PC-3 (cell line): ENCODE results near the gene TGFBR3L. TPM values are rescaled to one million over a fixed set of nuclear protein-coding genes. Genes with fewer than 3 reads are reported as not detected.

Experiments used
- ATAC-seq: fragments of 200-7000 bp; cut with Tn5 transposase; 2 replicates; pipeline ENCODE4 v1.9.1; 2020; ENCODE audit warnings: mild to moderate bottlenecking, moderate library complexity
- BruUV-seq: library from RNA; stranded (reverse); fragments of 400-500 nt; replicated peaks from 2 replicates; lab custom pipeline; 2021; lab: Mats Ljungman, UMichigan
- CTCF ChIA-PET: fragments of 300-600 bp; sonication (Branson Sonifier 250); formaldehyde crosslinking; loops from one replicate; lab custom pipeline; 2022; ENCODE audit warnings: antibody characterized with exemption; lab: Charles Lee
- POLR2A ChIA-PET: fragments of 300-600 bp; sonication (Branson Sonifier 250); formaldehyde crosslinking; loops from one replicate; lab custom pipeline; 2022; ENCODE audit warnings: antibody characterized with exemption; ENCODE audit not compliant: unreplicated experiment; lab: Charles Lee
- DNase-seq: peaks from one replicate; pipeline ENCODE4 v3.0.0-alpha.2; 2015
- H2AFZ ChIP-seq: fragments of 300-600 bp; sonication (generic); 2 replicates; pipeline ENCODE4 v1.6.0; 2016; ENCODE audit warnings: antibody characterized with exemption, low read length
- H3F3A ChIP-seq: fragments of 300-600 bp; sonication (generic); one replicate; pipeline ENCODE4 v1.6.0; 2017; ENCODE audit warnings: antibody characterized with exemption, low read length, control low read depth, mild to moderate bottlenecking; ENCODE audit not compliant: unreplicated experiment
- H3K27ac ChIP-seq: fragments of 300-600 bp; sonication (generic); 2 replicates; pipeline ENCODE4 v1.5.1; 2016; ENCODE audit warnings: mild to moderate bottlenecking, low read length
- H3K27me3 ChIP-seq: fragments of 300-600 bp; sonication (generic); 2 replicates; pipeline ENCODE4 v1.6.1; 2016; ENCODE audit warnings: low read length, mixed read lengths
- H3K36me3 ChIP-seq: fragments of 300-600 bp; sonication (generic); 2 replicates; pipeline ENCODE4 v1.6.1; 2016; ENCODE audit warnings: low read depth, mixed run types, low read length, mixed read lengths
- H3K4me1 ChIP-seq: fragments of 300-600 bp; sonication (generic); 2 replicates; pipeline ENCODE4 v1.5.1; 2016; ENCODE audit warnings: low read length; ENCODE audit not compliant: insufficient read depth
- H3K4me2 ChIP-seq: fragments of 300-600 bp; sonication (generic); 2 replicates; pipeline ENCODE4 v1.6.0; 2016; ENCODE audit warnings: low read length
- H3K4me3 ChIP-seq: fragments of 300-600 bp; sonication (generic); 2 replicates; pipeline ENCODE4 v1.5.1; 2016; ENCODE audit warnings: mild to moderate bottlenecking, low read length, mixed read lengths
- H3K79me2 ChIP-seq: fragments of 300-600 bp; sonication (generic); 2 replicates; pipeline ENCODE4 v1.6.1; 2017; ENCODE audit warnings: low read length, mixed read lengths
- H3K9ac ChIP-seq: fragments of 300-600 bp; sonication (generic); 2 replicates; pipeline ENCODE4 v1.6.0; 2016; ENCODE audit warnings: mild to moderate bottlenecking, low read length
- H3K9me2 ChIP-seq: fragments of 300-600 bp; sonication (generic); replicated peaks from 2 replicates; pipeline ENCODE4 v1.6.1; 2016; ENCODE audit warnings: mixed run types, low read length, mixed read lengths
- H3K9me3 ChIP-seq: fragments of 300-600 bp; sonication (generic); 2 replicates; pipeline ENCODE4 v1.6.1; 2016; ENCODE audit warnings: low read length, mixed read lengths
- H4K20me1 ChIP-seq: fragments of 300-600 bp; sonication (generic); 2 replicates; pipeline ENCODE4 v1.6.1; 2016; ENCODE audit warnings: low read length, mixed read lengths
- EZH2 ChIP-seq: fragments of 300-600 bp; sonication (generic); IDR thresholded peaks from one replicate; pipeline ENCODE4 v1.6.1; 2017; ENCODE audit warnings: antibody characterized with exemption, mild to moderate bottlenecking, low read length; ENCODE audit not compliant: unreplicated experiment
- EZH2phosphoT487 ChIP-seq: fragments of 300-600 bp; sonication (generic); IDR thresholded peaks from 2 replicates; pipeline ENCODE4 v1.6.1; 2018; ENCODE audit warnings: mild to moderate bottlenecking, antibody characterized with exemption, low read length, borderline replicate concordance
- intact Hi-C: fragments of 100-400 bp; cut with micrococcal nuclease; formaldehyde crosslinking; loops from 2 replicates; pipeline ENCODE4 v1.9.0; 2023
- total RNA-seq: library from RNA; depleted of rRNA; stranded (reverse); fragments of >200 nt; gene quantifications from 2 replicates; pipeline ENCODE4 v1.2.3, GENCODE V29; 2014; rRNA removed
- TF ChIP-seq, protein P1 (sequence below): fragments of 300-600 bp; sonication (generic); conservative IDR thresholded peaks from 2 replicates; pipeline ENCODE4 v1.5.1; 2017; ENCODE audit warnings: antibody characterized with exemption, low read depth, mild to moderate bottlenecking, low read length

The TGFBR3L gene
- total RNA-seq, 1 experiment from 2014 or later = 10.5 TPM

DNA sequence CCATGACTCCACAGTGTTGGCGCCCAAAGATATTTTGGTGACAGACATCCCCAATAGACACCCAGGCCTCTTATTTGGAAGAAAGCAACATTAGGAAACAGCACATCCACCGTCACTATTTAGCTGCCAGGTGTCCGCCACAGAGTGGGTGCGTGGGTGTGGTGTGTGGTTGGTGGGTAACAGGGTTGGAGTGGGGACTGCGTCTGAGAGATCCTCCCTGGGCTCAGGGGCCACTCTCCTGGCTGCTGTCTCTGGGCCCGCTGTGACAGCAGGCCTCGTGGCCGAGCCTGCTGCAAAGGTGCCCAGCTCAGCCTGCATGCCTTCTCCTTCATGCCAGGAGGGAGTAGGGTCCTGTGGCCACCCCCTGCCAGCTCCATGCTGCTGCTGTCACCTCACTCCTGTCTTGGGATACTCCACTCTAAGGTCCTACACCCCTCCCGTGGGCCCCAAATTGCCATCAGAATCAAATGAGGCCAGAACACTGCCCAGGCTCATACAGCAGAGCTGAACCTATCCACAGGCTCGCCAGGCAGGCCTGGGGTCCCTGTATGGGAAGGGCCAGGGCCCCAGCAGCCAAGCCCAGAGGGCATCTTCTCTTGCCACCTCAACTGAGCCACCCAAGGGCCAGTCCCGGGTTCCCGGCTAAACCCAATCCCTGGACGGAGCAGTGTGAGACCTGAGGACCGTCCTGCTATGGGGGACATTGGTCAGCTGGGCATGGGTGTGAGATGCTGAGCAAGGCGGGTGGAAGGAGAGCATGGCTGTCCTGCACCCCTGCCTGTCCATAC, 53.6 kb downstream of the TGFBR3L start:
- H3K9me2 ChIP-seq = no peaks in the 10 kb centered on the region
- no peaks in the 10 kb centered on the region for H3F3A ChIP-seq
- no peaks in the 10 kb centered on the region for H3K79me2 ChIP-seq
- peaks cover 46% of the 10 kb centered on the region for H3K36me3 ChIP-seq
- CTCF ChIA-PET = interaction anchor here (0.6 kb wide), 1 partner anchor 92 kb away, joined by 5 read pairs; no protein-coding TSS in a partner anchor
- H3K4me2 ChIP-seq = no peak overlapping the region
- TF ChIP-seq, protein P1, sequence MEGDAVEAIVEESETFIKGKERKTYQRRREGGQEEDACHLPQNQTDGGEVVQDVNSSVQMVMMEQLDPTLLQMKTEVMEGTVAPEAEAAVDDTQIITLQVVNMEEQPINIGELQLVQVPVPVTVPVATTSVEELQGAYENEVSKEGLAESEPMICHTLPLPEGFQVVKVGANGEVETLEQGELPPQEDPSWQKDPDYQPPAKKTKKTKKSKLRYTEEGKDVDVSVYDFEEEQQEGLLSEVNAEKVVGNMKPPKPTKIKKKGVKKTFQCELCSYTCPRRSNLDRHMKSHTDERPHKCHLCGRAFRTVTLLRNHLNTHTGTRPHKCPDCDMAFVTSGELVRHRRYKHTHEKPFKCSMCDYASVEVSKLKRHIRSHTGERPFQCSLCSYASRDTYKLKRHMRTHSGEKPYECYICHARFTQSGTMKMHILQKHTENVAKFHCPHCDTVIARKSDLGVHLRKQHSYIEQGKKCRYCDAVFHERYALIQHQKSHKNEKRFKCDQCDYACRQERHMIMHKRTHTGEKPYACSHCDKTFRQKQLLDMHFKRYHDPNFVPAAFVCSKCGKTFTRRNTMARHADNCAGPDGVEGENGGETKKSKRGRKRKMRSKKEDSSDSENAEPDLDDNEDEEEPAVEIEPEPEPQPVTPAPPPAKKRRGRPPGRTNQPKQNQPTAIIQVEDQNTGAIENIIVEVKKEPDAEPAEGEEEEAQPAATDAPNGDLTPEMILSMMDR = no peak
- no peak for TF ChIP-seq EZH2phosphoT487
- TF ChIP-seq EZH2 = no peak
- no peaks in the 10 kb centered on the region for H3K9me3 ChIP-seq
- no TSS peak for BruUV-seq
- no peak overlapping the region for H3K4me3 ChIP-seq
- no peaks in the 10 kb centered on the region for H3K27me3 ChIP-seq
- intact Hi-C loops = no loop called here
- ATAC-seq = no peak
- no peak overlapping the region for H3K27ac ChIP-seq
- 0 out of 2 replicates have a peak, but pooled peaks cover 3% of the 10 kb centered on the region for H4K20me1 ChIP-seq
- no peak for DNase-seq
- POLR2A ChIA-PET = no interaction called here
- no peak overlapping the region for H3K9ac ChIP-seq
- H2AFZ ChIP-seq = no peak overlapping the region
- H3K4me1 ChIP-seq = peaks cover 8% of the 10 kb centered on the region; the same call in 1 of the 2 replicates

Other genes with a start within 250 kb of the TGFBR3L start
- gene RETN, start 245.8 kb upstream of the TGFBR3L start, total RNA-seq = not detected in 2 replicates
- gene MCEMP1, start 237.7 kb upstream of the TGFBR3L start, total RNA-seq = not detected in 2 replicates
- 317 and 376 TPM in 2 replicates for gene TRAPPC5, start 234.0 kb upstream of the TGFBR3L start, total RNA-seq
- gene FCER2, start 212.7 kb upstream of the TGFBR3L start, total RNA-seq = not detected in 2 replicates
- gene CLEC4G, start 182.7 kb upstream of the TGFBR3L start, total RNA-seq = not detected in 2 replicates
- not detected in 2 replicates for gene CD209, start 167.3 kb upstream of the TGFBR3L start, total RNA-seq
- not detected in 2 replicates for gene CLEC4M, start 151.6 kb upstream of the TGFBR3L start, total RNA-seq
- gene EVI5L, start 84.6 kb upstream of the TGFBR3L start, total RNA-seq = 29.5 and 42.4 TPM in 2 replicates
- 2.4 and 2.5 TPM in 2 replicates for gene PRR36, start 40.4 kb upstream of the TGFBR3L start, total RNA-seq
- gene LRRC8E, start 26.3 kb upstream of the TGFBR3L start, total RNA-seq = 30.8 and 35.3 TPM in 2 replicates
- 39.3 and 40.5 TPM in 2 replicates for gene MAP2K7, start 11.0 kb upstream of the TGFBR3L start, total RNA-seq
- 40.1 and 61.7 TPM in 2 replicates for gene SNAPC2, start 5.5 kb downstream of the TGFBR3L start, total RNA-seq
- 11.4 and 40.3 TPM in 2 replicates for gene CTXN1, start 11.3 kb downstream of the TGFBR3L start, total RNA-seq
- 191 and 262 TPM in 2 replicates for gene TIMM44, start 28.8 kb downstream of the TGFBR3L start, total RNA-seq
- 87.2 and 111 TPM in 2 replicates for gene ELAVL1, start 90.8 kb downstream of the TGFBR3L start, total RNA-seq
- not detected in 2 replicates for gene CCL25, start 137.9 kb downstream of the TGFBR3L start, total RNA-seq
- gene FBN3, start 234.8 kb downstream of the TGFBR3L start, total RNA-seq = under 0.01 TPM in 2 replicates